HS-5 (cell line): Measurements from ENCODE around the gene C10orf67.

Experiments
- DNase-seq: peaks from one replicate; pipeline ENCODE4 v3.0.0-alpha.2; 2012; ENCODE audit warnings: low read depth

C10orf67 gene

GRCh38 chr10:23158370-23158769, 186.2 kb downstream of the C10orf67 start:
- DNase-seq = no peak

GRCh38 chr10:23157691-23158369, 186.8 kb downstream of the C10orf67 start:
- DNase-seq = no peak

GRCh38 chr10:23157239-23157681, 187.3 kb downstream of the C10orf67 start:
- no peak for DNase-seq

- no peak for DNase-seq
These were observed 188.0 kb downstream of the C10orf67 start for GRCh38 chr10:23156447-23157150.

- no peak for DNase-seq
These were observed 189.4 kb downstream of the C10orf67 start for GRCh38 chr10:23155169-23155568.
